AG10803 (cell line): ENCODE data around the gene PLEK2.
"Not testable (repeated sequence)": the region's sequence is repeated elsewhere in the genome, so short reads cannot be mapped to it uniquely, and the experiment has no call there.

ENCODE experiments used
- DNase-seq: peaks from one replicate; pipeline ENCODE4 v3.0.0; 2010; ENCODE audit warnings: low read depth
- H3K4me3 ChIP-seq: 2 replicates; pipeline ENCODE4 v1.5.1; 2011; ENCODE audit warnings: mild to moderate bottlenecking, low read length, control low read depth
- TF ChIP-seq, protein P1 (sequence below): conservative IDR thresholded peaks from 2 replicates; pipeline ENCODE4 v1.5.1; 2011; ENCODE audit warnings: mild to moderate bottlenecking, low read length, control low read depth, inconsistent platforms

Gene PLEK2

DNA sequence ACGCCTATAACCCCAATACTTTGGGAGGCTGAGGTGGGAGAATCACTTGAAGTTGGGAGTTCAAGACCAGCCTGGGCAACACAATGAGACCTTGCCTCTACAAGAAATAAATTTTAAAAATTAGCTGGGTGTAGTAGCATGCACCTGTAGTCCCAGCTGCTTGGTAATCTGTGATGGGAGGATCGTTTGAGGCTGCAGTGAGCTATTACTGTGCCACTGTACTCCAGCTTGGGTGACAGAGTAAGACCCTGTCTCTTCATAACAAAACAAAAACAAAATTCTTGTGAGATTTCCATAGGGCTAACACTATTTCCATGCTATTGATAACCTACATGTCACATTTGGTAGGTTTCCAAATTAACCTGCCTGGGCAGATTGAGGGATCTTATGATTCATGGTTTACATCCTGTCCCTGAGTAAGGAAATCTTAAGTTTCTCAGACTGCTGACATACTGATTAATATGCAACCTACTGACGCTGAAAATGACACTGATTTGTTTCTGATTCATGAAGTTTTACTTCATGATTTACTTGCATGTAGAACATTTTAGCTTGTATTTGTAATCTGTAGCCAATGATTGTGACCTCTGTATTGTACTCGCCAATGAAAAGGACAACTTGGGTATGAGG is 68.2 kb downstream of the PLEK2 start:
- TF ChIP-seq, protein P1, sequence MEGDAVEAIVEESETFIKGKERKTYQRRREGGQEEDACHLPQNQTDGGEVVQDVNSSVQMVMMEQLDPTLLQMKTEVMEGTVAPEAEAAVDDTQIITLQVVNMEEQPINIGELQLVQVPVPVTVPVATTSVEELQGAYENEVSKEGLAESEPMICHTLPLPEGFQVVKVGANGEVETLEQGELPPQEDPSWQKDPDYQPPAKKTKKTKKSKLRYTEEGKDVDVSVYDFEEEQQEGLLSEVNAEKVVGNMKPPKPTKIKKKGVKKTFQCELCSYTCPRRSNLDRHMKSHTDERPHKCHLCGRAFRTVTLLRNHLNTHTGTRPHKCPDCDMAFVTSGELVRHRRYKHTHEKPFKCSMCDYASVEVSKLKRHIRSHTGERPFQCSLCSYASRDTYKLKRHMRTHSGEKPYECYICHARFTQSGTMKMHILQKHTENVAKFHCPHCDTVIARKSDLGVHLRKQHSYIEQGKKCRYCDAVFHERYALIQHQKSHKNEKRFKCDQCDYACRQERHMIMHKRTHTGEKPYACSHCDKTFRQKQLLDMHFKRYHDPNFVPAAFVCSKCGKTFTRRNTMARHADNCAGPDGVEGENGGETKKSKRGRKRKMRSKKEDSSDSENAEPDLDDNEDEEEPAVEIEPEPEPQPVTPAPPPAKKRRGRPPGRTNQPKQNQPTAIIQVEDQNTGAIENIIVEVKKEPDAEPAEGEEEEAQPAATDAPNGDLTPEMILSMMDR = no peak
- H3K4me3 ChIP-seq = no peak overlapping the region
- DNase-seq = no peak

- DNase-seq, H3K4me3 ChIP-seq: not testable (repeated sequence)
Measured at GRCh38 chr14:67341231-67341630, 70.7 kb downstream of the PLEK2 start.
